IMR-90 (cell line): ENCODE data around the gene ARHGEF6. TPM values are rescaled to one million over a fixed set of nuclear protein-coding genes. Genes with fewer than 3 reads are reported as not detected.

ENCODE experiments used
- ATAC-seq: fragments of 200-7000 bp; cut with Tn5 transposase; 2 replicates; pipeline ENCODE4 v1.9.1; 2020; ENCODE audit warnings: low read depth, mild to moderate bottlenecking, moderate library complexity
- BruUV-seq: library from RNA; stranded (reverse); fragments of 400-500 nt; replicated peaks from 2 replicates; lab custom pipeline; 2021; lab: Mats Ljungman, UMichigan
- CTCF ChIA-PET: fragments of 300-600 bp; formaldehyde crosslinking; extraction: SDS; loops from one replicate; lab custom pipeline; 2021; ENCODE audit warnings: antibody characterized with exemption; lab: Yijun Ruan, JAX
- POLR2A ChIA-PET: fragments of 300-600 bp; sonication (Branson Sonifier 250); formaldehyde crosslinking; loops from one replicate; lab custom pipeline; 2022; ENCODE audit warnings: antibody characterized with exemption; ENCODE audit not compliant: unreplicated experiment; lab: Charles Lee
- DNase-seq: peaks from one replicate; pipeline ENCODE4 v3.0.0; 2013
- H2AFZ ChIP-seq: replicated peaks from 2 replicates; pipeline ENCODE3; 2013; ENCODE audit warnings: low read length, mild to moderate bottlenecking; ENCODE audit not compliant: poor library complexity
- H2AK5ac ChIP-seq: 2 replicates; pipeline ENCODE4 v1.6.1; 2013; ENCODE audit warnings: low read depth, low read length, inconsistent platforms
- H2AK9ac ChIP-seq: replicated peaks from 2 replicates; pipeline ENCODE3; 2013; ENCODE audit warnings: mild to moderate bottlenecking, low read depth, low read length, moderate library complexity; ENCODE audit not compliant: poor library complexity
- H2BK120ac ChIP-seq: 2 replicates; pipeline ENCODE4 v1.6.1; 2013; ENCODE audit warnings: low read depth, low read length, inconsistent platforms
- H2BK15ac ChIP-seq: 3 replicates; pipeline ENCODE4 v1.6.1; 2013; ENCODE audit warnings: low read depth, low read length, inconsistent platforms
- H2BK20ac ChIP-seq: 2 replicates; pipeline ENCODE4 v1.6.1; 2013; ENCODE audit warnings: low read depth, mild to moderate bottlenecking, inconsistent platforms, low read length, moderate library complexity
- H2BK5ac ChIP-seq: 2 replicates; pipeline ENCODE4 v1.6.1; 2013; ENCODE audit warnings: mild to moderate bottlenecking, low read depth, low read length, inconsistent platforms; ENCODE audit not compliant: poor library complexity, severe bottlenecking
- H3K14ac ChIP-seq: replicated peaks from 2 replicates; pipeline ENCODE4 v1.6.1; 2013; ENCODE audit warnings: low read depth, low read length, inconsistent platforms
- H3K18ac ChIP-seq: 2 replicates; pipeline ENCODE4 v1.6.1; 2013; ENCODE audit warnings: low read depth, low read length, control low read depth
- H3K23ac ChIP-seq: 2 replicates; pipeline ENCODE4 v1.6.1; 2013; ENCODE audit warnings: low read depth, low read length, inconsistent platforms
- H3K27ac ChIP-seq: 2 replicates; pipeline ENCODE4 v1.5.1; 2013; ENCODE audit warnings: mild to moderate bottlenecking, control low read depth, low read length; ENCODE audit not compliant: insufficient read depth
- H3K27me3 ChIP-seq: 2 replicates; pipeline ENCODE4 v1.6.1; 2013; ENCODE audit warnings: low read length; ENCODE audit not compliant: control insufficient read depth, insufficient read depth
- H3K36me3 ChIP-seq: 2 replicates; pipeline ENCODE4 v1.6.1; 2013; ENCODE audit warnings: low read length, mixed read lengths; ENCODE audit not compliant: control insufficient read depth, insufficient read depth
- H3K4ac ChIP-seq: 2 replicates; pipeline ENCODE4 v1.6.1; 2013; ENCODE audit warnings: low read depth, low read length, inconsistent platforms
- H3K4me1 ChIP-seq: 2 replicates; pipeline ENCODE4 v1.6.1; 2013; ENCODE audit warnings: low read length, mixed read lengths; ENCODE audit not compliant: control insufficient read depth, insufficient read depth
- H3K4me2 ChIP-seq: 2 replicates; pipeline ENCODE4 v1.6.1; 2013; ENCODE audit warnings: low read depth, mild to moderate bottlenecking, control low read depth, low read length, moderate library complexity
- H3K4me3 ChIP-seq: 2 replicates; pipeline ENCODE4 v1.5.1; 2013; ENCODE audit warnings: low read depth, mild to moderate bottlenecking, control low read depth, low read length, moderate library complexity; ENCODE audit not compliant: insufficient read depth
- H3K56ac ChIP-seq: 2 replicates; pipeline ENCODE4 v1.6.1; 2013; ENCODE audit warnings: low read length, inconsistent platforms; ENCODE audit not compliant: insufficient read depth; ENCODE audit errors: extremely low read depth
- H3K79me1 ChIP-seq, 2 experiments: 2 replicates each; pipeline ENCODE4 v1.6.1; 2013; ENCODE audit warnings: low read length in 2 of 2, inconsistent platforms in 1 of 2, low read depth in 1 of 2
- H3K9ac ChIP-seq: 2 replicates; pipeline ENCODE4 v1.6.1; 2013; ENCODE audit warnings: low read depth, low read length, control low read depth
- H3K9me1 ChIP-seq: 2 replicates; pipeline ENCODE4 v1.6.1; 2013; ENCODE audit warnings: low read length, inconsistent platforms; ENCODE audit not compliant: insufficient read depth
- H3K9me3 ChIP-seq: 2 replicates; pipeline ENCODE4 v1.6.1; 2013; ENCODE audit warnings: low read length; ENCODE audit not compliant: control insufficient read depth, insufficient read depth
- H4K20me1 ChIP-seq: 2 replicates; pipeline ENCODE4 v1.6.1; 2013; ENCODE audit warnings: low read length, inconsistent platforms; ENCODE audit not compliant: insufficient read depth
- H4K5ac ChIP-seq: 2 replicates; pipeline ENCODE4 v1.6.1; 2013; ENCODE audit warnings: mild to moderate bottlenecking, low read depth, low read length, control low read depth
- H4K8ac ChIP-seq, 2 experiments: 2 replicates each; pipeline ENCODE4 v1.6.1; 2013; ENCODE audit warnings: low read depth in 2 of 2, low read length in 2 of 2, control low read depth in 1 of 2, inconsistent platforms in 1 of 2
- H4K91ac ChIP-seq: 2 replicates; pipeline ENCODE4 v1.6.1; 2013; ENCODE audit warnings: low read depth, low read length, inconsistent platforms; ENCODE audit not compliant: insufficient read depth
- BHLHE40 ChIP-seq: fragments of 150-350 bp; IDR thresholded peaks from 2 replicates; pipeline ENCODE4 v1.6.1; 2016; ENCODE audit warnings: mild to moderate bottlenecking, low read depth, low read length
- CEBPB ChIP-seq: IDR thresholded peaks from 2 replicates; pipeline ENCODE4 v1.6.1; 2012; ENCODE audit warnings: low read depth, low read length, improper control_type of control experiment
- CHD1 ChIP-seq: IDR thresholded peaks from 2 replicates; pipeline ENCODE4 v1.6.1; 2012; ENCODE audit warnings: low read depth, low read length, improper control_type of control experiment
- CTCF ChIP-seq: conservative IDR thresholded peaks from 2 replicates; pipeline ENCODE4 v1.5.1; 2012; ENCODE audit warnings: mild to moderate bottlenecking, low read depth, low read length, improper control_type of control experiment
- ELK1 ChIP-seq: fragments of 150-350 bp; IDR thresholded peaks from 2 replicates; pipeline ENCODE4 v1.6.1; 2016; ENCODE audit warnings: low read depth, mild to moderate bottlenecking, low read length, moderate library complexity, borderline replicate concordance
- FOS ChIP-seq: fragments of 150-350 bp; IDR thresholded peaks from 2 replicates; pipeline ENCODE4 v1.6.1; 2016; ENCODE audit warnings: low read depth, low read length
- MAFK ChIP-seq: IDR thresholded peaks from 2 replicates; pipeline ENCODE4 v1.6.1; 2012; ENCODE audit warnings: low read depth, low read length, improper control_type of control experiment
- MAZ ChIP-seq: IDR thresholded peaks from 2 replicates; pipeline ENCODE4 v1.6.1; 2012; ENCODE audit warnings: low read depth, mild to moderate bottlenecking, low read length, improper control_type of control experiment, moderate library complexity, borderline replicate concordance
- MXI1 ChIP-seq: IDR thresholded peaks from 2 replicates; pipeline ENCODE4 v1.6.1; 2012; ENCODE audit warnings: low read depth, mild to moderate bottlenecking, low read length, moderate library complexity, borderline replicate concordance
- NFE2L2 ChIP-seq: fragments of 150-350 bp; IDR thresholded peaks from 2 replicates; pipeline ENCODE4 v1.6.1; 2016; ENCODE audit warnings: low read depth, mild to moderate bottlenecking, low read length
- POLR2A ChIP-seq: IDR thresholded peaks from 2 replicates; pipeline ENCODE4 v1.6.1; 2012; ENCODE audit warnings: mild to moderate bottlenecking, low read depth, low read length
- RAD21 ChIP-seq: IDR thresholded peaks from 2 replicates; pipeline ENCODE4 v1.6.1; 2012; ENCODE audit warnings: low read length, improper control_type of control experiment
- RCOR1 ChIP-seq: IDR thresholded peaks from 2 replicates; pipeline ENCODE4 v1.6.1; 2012; ENCODE audit warnings: mild to moderate bottlenecking, low read length, improper control_type of control experiment; ENCODE audit not compliant: insufficient replicate concordance
- RFX5 ChIP-seq: IDR thresholded peaks from 2 replicates; pipeline ENCODE4 v1.8.0; 2012; ENCODE audit warnings: low read depth, mild to moderate bottlenecking, low read length, moderate library complexity
- SMC3 ChIP-seq: fragments of 150-350 bp; IDR thresholded peaks from 2 replicates; pipeline ENCODE4 v1.6.1; 2016; ENCODE audit warnings: low read depth, mild to moderate bottlenecking, antibody characterized with exemption, low read length, moderate library complexity
- USF2 ChIP-seq: fragments of 150-350 bp; IDR thresholded peaks from 2 replicates; pipeline ENCODE4 v1.6.1; 2017; ENCODE audit warnings: mild to moderate bottlenecking, antibody characterized with exemption, low read length, low read depth
- WGBS, 2 experiments: methylation state at CpG; one replicate each; pipeline versions ENCODE4 v1.1.5 to v1.1.7; 2013; ENCODE audit warnings: missing lambda C conversion rate in 2 of 2; ENCODE audit not compliant: insufficient read length in 1 of 2; ENCODE audit errors: extremely low coverage in 2 of 2; 5-methylcytosine and 5-hydroxymethylcytosine counted together
- dilution Hi-C: fragments of 300-500 bp; cut with HindIII; formaldehyde crosslinking; loops from one replicate; pipeline ENCODE4 v1.14.3; 2018; ENCODE audit warnings: low sequenced_read_pairs; ENCODE audit not compliant: unreplicated experiment
- in situ Hi-C: fragments of 300-500 bp; cut with MboI; formaldehyde crosslinking; loops from 3 replicates; pipeline ENCODE4 v1.14.3; 2019; ENCODE audit warnings: low sequenced_read_pairs, inconsistent platforms, mixed read lengths
- intact Hi-C: fragments of 100-400 bp; cut with micrococcal nuclease; formaldehyde crosslinking; loops from 2 replicates; pipeline ENCODE4 v1.10.0; 2022
- polyA plus RNA-seq, 3 experiments: library from polyadenylated mRNA; depleted of rRNA; stranded (reverse); fragments of >200 nt; gene quantifications; 2 replicates each; pipeline ENCODE4 v1.2.3, GENCODE V29; 2012; ENCODE audit warnings: low replicate concordance in 1 of 3
- total RNA-seq: library from RNA; depleted of rRNA; stranded (reverse); fragments of >200 nt; gene quantifications from 2 replicates; pipeline ENCODE4 v1.2.3, GENCODE V29; 2012

The ARHGEF6 gene
- total and polyA plus RNA-seq, 2 of the 4 experiments (the other 2 are of a cell fraction) = 2.1 to 2.7 TPM

- no TSS peak for BruUV-seq
- no peaks in the 10 kb centered on the region for H3K79me1 ChIP-seq
- H3K4me3 ChIP-seq = no peak overlapping the region
- no peak overlapping the region for H4K91ac ChIP-seq
- H2BK20ac ChIP-seq = no peak overlapping the region
- H2BK5ac ChIP-seq = no peak overlapping the region
- no peaks in the 10 kb centered on the region for H3K9me3 ChIP-seq
- ATAC-seq = no peak
- H3K4ac ChIP-seq = no peak overlapping the region
- no peak overlapping the region for H2AK9ac ChIP-seq
- H3K4me2 ChIP-seq = no peak overlapping the region
- H3K27me3 ChIP-seq = no peaks in the 10 kb centered on the region
- no peaks in the 10 kb centered on the region; the same call in 1 of the 2 replicates for H4K20me1 ChIP-seq
- no peak overlapping the region for H2BK120ac ChIP-seq
- no CpG with 5 or more reads among the region's 2 CpGs for WGBS, 2 experiments
- H3K14ac ChIP-seq = no peak overlapping the region
- CTCF ChIA-PET = no interaction called here
- DNase-seq = no peak
- TF ChIP-seq RCOR1 = no peak
- TF ChIP-seq MAFK = no peak
- TF ChIP-seq ELK1 = no peak
- TF ChIP-seq NFE2L2 = no peak
- no peak for TF ChIP-seq CTCF
- TF ChIP-seq RAD21 = no peak
- no peak for TF ChIP-seq CEBPB
- no peak for TF ChIP-seq CHD1
- TF ChIP-seq FOS = no peak
- TF ChIP-seq MAZ = no peak
- no peak for TF ChIP-seq MXI1
- no peak for TF ChIP-seq SMC3
- TF ChIP-seq RFX5 = no peak
- TF ChIP-seq USF2 = no peak
- no peak for TF ChIP-seq POLR2A
- no peak for TF ChIP-seq BHLHE40
- no peak overlapping the region for H3K27ac ChIP-seq
- no peak overlapping the region for H2AFZ ChIP-seq
- dilution Hi-C loops (no loop called here), intact Hi-C loops (no loop called here), in situ Hi-C loops (loop anchor here (10.0 kb wide), 1 partner anchor 58 kb away; no protein-coding TSS in a partner anchor)
- no peak overlapping the region for H3K18ac ChIP-seq
- H4K8ac ChIP-seq = no peak overlapping the region
- H3K36me3 ChIP-seq = no peaks in the 10 kb centered on the region
- H3K23ac ChIP-seq = no peak overlapping the region
- no peak overlapping the region for H3K56ac ChIP-seq
- no peak overlapping the region for H3K9ac ChIP-seq
- H3K9me1 ChIP-seq = no peaks in the 10 kb centered on the region
- POLR2A ChIA-PET = no interaction called here
- no peak overlapping the region for H2BK15ac ChIP-seq
- no peak overlapping the region for H2AK5ac ChIP-seq
- H4K5ac ChIP-seq = no peak overlapping the region
- H3K4me1 ChIP-seq = peaks cover 1% of the 10 kb centered on the region; the same call in 1 of the 2 replicates
Measured at GRCh38 chrX:136762820-136763452, 17.8 kb downstream of the ARHGEF6 start.
